ENCODE results near the gene IFT57.

The IFT57 gene

GRCh38 chr3:108189440-108189839 is 32.8 kb downstream of the IFT57 start:
- TF ChIP-seq SALL2 (tag by site-specific recombination; IDR thresholded peaks at IDR 0.05; ENCODE audit: borderline replicate concordance) (no peak), GLI4 (tag by site-specific recombination; IDR thresholded peaks at IDR 0.05) (no peak), ZNF768 (tag by site-specific recombination; IDR thresholded peaks at IDR 0.05) (no peak), ZXDB (tag by site-specific recombination; IDR thresholded peaks at IDR 0.05) (no peak), ELK4 (IDR thresholded peaks at IDR 0.05; ENCODE audit: borderline replicate concordance, low read depth, low read length) (no peak), ZNF610 (tag by site-specific recombination; IDR thresholded peaks at IDR 0.05; ENCODE audit: borderline replicate concordance) (no peak), ZNF148 (tag by site-specific recombination; IDR thresholded peaks at IDR 0.05; ENCODE audit: borderline replicate concordance) (no peak)
- no peaks in the 10 kb centered on the region for H3K4me1 ChIP-seq (ENCODE audit: control insufficient read depth, insufficient read depth, low read length)

GRCh38 chr3:108185536-108185935 is 36.7 kb downstream of the IFT57 start:
- Histone ChIP-seq H3K36me3 (ENCODE audit: control insufficient read depth in 2 of 2, insufficient read depth in 1 of 2, low read length in 2 of 2) (peaks cover 0 to 17% of the 10 kb centered on the region in 2 experiments; a peak in 2 of 3 replicates), H3K4me3 (ENCODE audit: low read depth, low read length) (no peak overlapping the region), H3K4me1 (ENCODE audit: control insufficient read depth, insufficient read depth, low read length) (no peaks in the 10 kb centered on the region), H3K9me3 (ENCODE audit: control insufficient read depth, insufficient read depth, low read depth, low read length) (no peaks in the 10 kb centered on the region), H3K27ac (ENCODE audit: extremely low read depth, low read depth, low read length) (no peak overlapping the region)
- TF ChIP-seq ZNF707 (tag by site-specific recombination; IDR thresholded peaks at IDR 0.05) (no peak), ZEB2 (tag by site-specific recombination; IDR thresholded peaks at IDR 0.05) (no peak), ZNF645 (tag by site-specific recombination; IDR thresholded peaks at IDR 0.05) (no peak), ZNF184 (tag by site-specific recombination; IDR thresholded peaks at IDR 0.05) (no peak), ZNF175 (tag by site-specific recombination; IDR thresholded peaks at IDR 0.05) (no peak), ZNF623 (tag by site-specific recombination; IDR thresholded peaks at IDR 0.05) (no peak)
- ChIA-PET CTCF (no interaction called here), POLR2A (no interaction called here)

More at GRCh38 chr3:108189440-108189839, 32.8 kb downstream of the IFT57 start:
- CTCF ChIA-PET = interaction anchor here (0.7 kb wide), 1 partner anchor 17 kb away, joined by 3 read pairs; no protein-coding TSS in a partner anchor
- Histone ChIP-seq H3K27ac (ENCODE audit: extremely low read depth, low read depth, low read length) (no peak overlapping the region), H3K36me3 (ENCODE audit: control insufficient read depth in 2 of 2, insufficient read depth in 1 of 2, low read length in 2 of 2) (peaks cover 0 to 27% of the 10 kb centered on the region in 2 experiments; a peak in 2 of 3 replicates), H3K4me3 (ENCODE audit: low read depth, low read length) (no peak overlapping the region), H3K9me3 (ENCODE audit: control insufficient read depth, insufficient read depth, low read depth, low read length) (no peaks in the 10 kb centered on the region)
- POLR2A ChIA-PET = no interaction called here

- Histone ChIP-seq H3K9me3 (ENCODE audit: control insufficient read depth, insufficient read depth, low read depth, low read length) (no peaks in the 10 kb centered on the region), H3K27ac (ENCODE audit: extremely low read depth, low read depth, low read length) (no peak overlapping the region), H3K4me1 (ENCODE audit: control insufficient read depth, insufficient read depth, low read length) (no peaks in the 10 kb centered on the region), H3K36me3 (ENCODE audit: control insufficient read depth in 2 of 2, insufficient read depth in 1 of 2, low read length in 2 of 2) (peaks cover 0 to 10% of the 10 kb centered on the region in 2 experiments; a peak in 1 of 3 replicates), H3K4me3 (ENCODE audit: low read depth, low read length) (no peak overlapping the region)
- ChIA-PET POLR2A (no interaction called here), CTCF (interaction anchor here (0.7 kb wide), 1 partner anchor 925 kb away, joined by 3 read pairs; no protein-coding TSS in a partner anchor)
- TF ChIP-seq YY1 (tag by site-specific recombination; IDR thresholded peaks at IDR 0.05) (no peak), ZNF501 (tag by site-specific recombination; IDR thresholded peaks at IDR 0.05) (no peak), ZBTB49 (tag by site-specific recombination; IDR thresholded peaks at IDR 0.05; ENCODE audit: low read depth) (no peak), ZBTB11 (tag by site-specific recombination; conservative IDR thresholded peaks at IDR 0.05; ENCODE audit: low read depth) (no peak), ZNF266 (tag by site-specific recombination; IDR thresholded peaks at IDR 0.05; ENCODE audit: low read depth) (no peak), SCRT1 (tag by site-specific recombination; IDR thresholded peaks at IDR 0.05; ENCODE audit: borderline replicate concordance) (no peak), ZNF701 (tag by site-specific recombination; IDR thresholded peaks at IDR 0.05) (no peak), ZNF510 (tag by site-specific recombination; IDR thresholded peaks at IDR 0.05; ENCODE audit: insufficient replicate concordance) (no peak), GLI4 (tag by site-specific recombination; IDR thresholded peaks at IDR 0.05) (no peak)
Observed at GRCh38 chr3:108184824-108185223, 37.4 kb downstream of the IFT57 start.

Data from HEK293 (cell line).